H1 (cell line): Measurements from ENCODE around the gene IL2RA. TPM values are rescaled to one million over a fixed set of nuclear protein-coding genes. Genes with fewer than 3 reads are reported as not detected.

Experiments used
- ATF3 ChIP-seq: IDR thresholded peaks from 2 replicates; pipeline ENCODE4 v1.6.1; 2011; ENCODE audit warnings: low read depth, mild to moderate bottlenecking, low read length; ENCODE audit not compliant: insufficient read depth
- GABPA ChIP-seq: IDR thresholded peaks from 2 replicates; pipeline ENCODE4 v1.6.1; 2011; ENCODE audit warnings: mild to moderate bottlenecking, low read length, moderate library complexity, borderline replicate concordance; ENCODE audit not compliant: insufficient read depth
- HDAC6 ChIP-seq: IDR thresholded peaks from one replicate; pipeline ENCODE4 v1.7.1; 2012; ENCODE audit warnings: low read depth, mild to moderate bottlenecking, inconsistent platforms, low read length, moderate library complexity
- POLR2A ChIP-seq, 2 experiments: IDR thresholded peaks; 1 replicate in 1 of 2; 2 replicates in 1 of 2; pipeline ENCODE4 v1.6.1; 2011; ENCODE audit warnings: low read depth in 2 of 2, low read length in 2 of 2, mild to moderate bottlenecking in 2 of 2; ENCODE audit errors: control extremely low read depth in 1 of 2
- POU5F1 ChIP-seq: IDR thresholded peaks from 2 replicates; pipeline ENCODE4 v1.6.1; 2011; ENCODE audit warnings: low read depth, mild to moderate bottlenecking, low read length, moderate library complexity
- RAD21 ChIP-seq, 2 experiments: IDR thresholded peaks in 1 of 2; conservative IDR thresholded peaks in 1 of 2; 2 replicates each; pipeline ENCODE4 v1.6.1; 2011; ENCODE audit warnings: low read depth in 2 of 2, low read length in 2 of 2, improper control_type of control experiment in 1 of 2, inconsistent platforms in 1 of 2, mild to moderate bottlenecking in 1 of 2, moderate library complexity in 1 of 2
- RBBP5 ChIP-seq: IDR thresholded peaks from 2 replicates; pipeline ENCODE4 v1.7.1; 2012; ENCODE audit warnings: low read depth, mild to moderate bottlenecking, inconsistent platforms, low read length, moderate library complexity, borderline replicate concordance
- TAF1 ChIP-seq: IDR thresholded peaks from 2 replicates; pipeline ENCODE4 v1.6.1; 2011; ENCODE audit warnings: mild to moderate bottlenecking, low read depth, low read length
- polyA plus RNA-seq, 7 experiments: library from polyadenylated mRNA; depleted of rRNA in 3 of 7; stranded (reverse) in 5 of 7; unstranded in 2 of 7; fragments of >200 nt in 5 of 7; fragments of 200-250 nt in 2 of 7; gene quantifications; 1 replicate in 5 of 7; 2 replicates in 1 of 7; 4 replicates in 1 of 7; pipeline versions ENCODE4 v1.2.1 to v1.2.3, GENCODE V29; 2011 to 2013; ENCODE audit warnings: missing spikeins in 2 of 7, mixed read lengths in 2 of 7
- total RNA-seq: library from RNA; stranded (reverse); fragmentation: NEBNext Ultra II Directional; extraction: Animal tissue kit (Norgen Biotek cat#: 25700); gene quantifications from 2 replicates; pipeline ENCODE4 v1.2.1, GENCODE V29; 2021
- TF ChIP-seq, protein P1 (sequence below): fragments of 300-600 bp; sonication (generic); IDR thresholded peaks from 2 replicates; pipeline ENCODE4 v1.7.1; 2012; ENCODE audit warnings: low read length, moderate library complexity, mild to moderate bottlenecking, inconsistent platforms; ENCODE audit not compliant: insufficient replicate concordance

Gene IL2RA
- total and polyA plus RNA-seq, 2 of the 8 experiments (the other 6 are each of a cell fraction or from before 2014, with no cell fraction given), result not detected

- TF ChIP-seq, protein P1, sequence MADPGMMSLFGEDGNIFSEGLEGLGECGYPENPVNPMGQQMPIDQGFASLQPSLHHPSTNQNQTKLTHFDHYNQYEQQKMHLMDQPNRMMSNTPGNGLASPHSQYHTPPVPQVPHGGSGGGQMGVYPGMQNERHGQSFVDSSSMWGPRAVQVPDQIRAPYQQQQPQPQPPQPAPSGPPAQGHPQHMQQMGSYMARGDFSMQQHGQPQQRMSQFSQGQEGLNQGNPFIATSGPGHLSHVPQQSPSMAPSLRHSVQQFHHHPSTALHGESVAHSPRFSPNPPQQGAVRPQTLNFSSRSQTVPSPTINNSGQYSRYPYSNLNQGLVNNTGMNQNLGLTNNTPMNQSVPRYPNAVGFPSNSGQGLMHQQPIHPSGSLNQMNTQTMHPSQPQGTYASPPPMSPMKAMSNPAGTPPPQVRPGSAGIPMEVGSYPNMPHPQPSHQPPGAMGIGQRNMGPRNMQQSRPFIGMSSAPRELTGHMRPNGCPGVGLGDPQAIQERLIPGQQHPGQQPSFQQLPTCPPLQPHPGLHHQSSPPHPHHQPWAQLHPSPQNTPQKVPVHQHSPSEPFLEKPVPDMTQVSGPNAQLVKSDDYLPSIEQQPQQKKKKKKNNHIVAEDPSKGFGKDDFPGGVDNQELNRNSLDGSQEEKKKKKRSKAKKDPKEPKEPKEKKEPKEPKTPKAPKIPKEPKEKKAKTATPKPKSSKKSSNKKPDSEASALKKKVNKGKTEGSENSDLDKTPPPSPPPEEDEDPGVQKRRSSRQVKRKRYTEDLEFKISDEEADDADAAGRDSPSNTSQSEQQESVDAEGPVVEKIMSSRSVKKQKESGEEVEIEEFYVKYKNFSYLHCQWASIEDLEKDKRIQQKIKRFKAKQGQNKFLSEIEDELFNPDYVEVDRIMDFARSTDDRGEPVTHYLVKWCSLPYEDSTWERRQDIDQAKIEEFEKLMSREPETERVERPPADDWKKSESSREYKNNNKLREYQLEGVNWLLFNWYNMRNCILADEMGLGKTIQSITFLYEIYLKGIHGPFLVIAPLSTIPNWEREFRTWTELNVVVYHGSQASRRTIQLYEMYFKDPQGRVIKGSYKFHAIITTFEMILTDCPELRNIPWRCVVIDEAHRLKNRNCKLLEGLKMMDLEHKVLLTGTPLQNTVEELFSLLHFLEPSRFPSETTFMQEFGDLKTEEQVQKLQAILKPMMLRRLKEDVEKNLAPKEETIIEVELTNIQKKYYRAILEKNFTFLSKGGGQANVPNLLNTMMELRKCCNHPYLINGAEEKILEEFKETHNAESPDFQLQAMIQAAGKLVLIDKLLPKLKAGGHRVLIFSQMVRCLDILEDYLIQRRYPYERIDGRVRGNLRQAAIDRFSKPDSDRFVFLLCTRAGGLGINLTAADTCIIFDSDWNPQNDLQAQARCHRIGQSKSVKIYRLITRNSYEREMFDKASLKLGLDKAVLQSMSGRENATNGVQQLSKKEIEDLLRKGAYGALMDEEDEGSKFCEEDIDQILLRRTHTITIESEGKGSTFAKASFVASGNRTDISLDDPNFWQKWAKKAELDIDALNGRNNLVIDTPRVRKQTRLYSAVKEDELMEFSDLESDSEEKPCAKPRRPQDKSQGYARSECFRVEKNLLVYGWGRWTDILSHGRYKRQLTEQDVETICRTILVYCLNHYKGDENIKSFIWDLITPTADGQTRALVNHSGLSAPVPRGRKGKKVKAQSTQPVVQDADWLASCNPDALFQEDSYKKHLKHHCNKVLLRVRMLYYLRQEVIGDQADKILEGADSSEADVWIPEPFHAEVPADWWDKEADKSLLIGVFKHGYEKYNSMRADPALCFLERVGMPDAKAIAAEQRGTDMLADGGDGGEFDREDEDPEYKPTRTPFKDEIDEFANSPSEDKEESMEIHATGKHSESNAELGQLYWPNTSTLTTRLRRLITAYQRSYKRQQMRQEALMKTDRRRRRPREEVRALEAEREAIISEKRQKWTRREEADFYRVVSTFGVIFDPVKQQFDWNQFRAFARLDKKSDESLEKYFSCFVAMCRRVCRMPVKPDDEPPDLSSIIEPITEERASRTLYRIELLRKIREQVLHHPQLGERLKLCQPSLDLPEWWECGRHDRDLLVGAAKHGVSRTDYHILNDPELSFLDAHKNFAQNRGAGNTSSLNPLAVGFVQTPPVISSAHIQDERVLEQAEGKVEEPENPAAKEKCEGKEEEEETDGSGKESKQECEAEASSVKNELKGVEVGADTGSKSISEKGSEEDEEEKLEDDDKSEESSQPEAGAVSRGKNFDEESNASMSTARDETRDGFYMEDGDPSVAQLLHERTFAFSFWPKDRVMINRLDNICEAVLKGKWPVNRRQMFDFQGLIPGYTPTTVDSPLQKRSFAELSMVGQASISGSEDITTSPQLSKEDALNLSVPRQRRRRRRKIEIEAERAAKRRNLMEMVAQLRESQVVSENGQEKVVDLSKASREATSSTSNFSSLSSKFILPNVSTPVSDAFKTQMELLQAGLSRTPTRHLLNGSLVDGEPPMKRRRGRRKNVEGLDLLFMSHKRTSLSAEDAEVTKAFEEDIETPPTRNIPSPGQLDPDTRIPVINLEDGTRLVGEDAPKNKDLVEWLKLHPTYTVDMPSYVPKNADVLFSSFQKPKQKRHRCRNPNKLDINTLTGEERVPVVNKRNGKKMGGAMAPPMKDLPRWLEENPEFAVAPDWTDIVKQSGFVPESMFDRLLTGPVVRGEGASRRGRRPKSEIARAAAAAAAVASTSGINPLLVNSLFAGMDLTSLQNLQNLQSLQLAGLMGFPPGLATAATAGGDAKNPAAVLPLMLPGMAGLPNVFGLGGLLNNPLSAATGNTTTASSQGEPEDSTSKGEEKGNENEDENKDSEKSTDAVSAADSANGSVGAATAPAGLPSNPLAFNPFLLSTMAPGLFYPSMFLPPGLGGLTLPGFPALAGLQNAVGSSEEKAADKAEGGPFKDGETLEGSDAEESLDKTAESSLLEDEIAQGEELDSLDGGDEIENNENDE, result no peak
- TF ChIP-seq RBBP5, result no peak
- TF ChIP-seq GABPA, result no peak
- TF ChIP-seq RAD21 (IDR thresholded peaks at IDR 0.05 in 1 of 2, conservative IDR thresholded peaks at IDR 0.05 in 1 of 2; ENCODE audit: low read depth in 2 of 2, low read length in 2 of 2), result no peak
- TF ChIP-seq HDAC6, result no peak
- no peak for TF ChIP-seq TAF1
- no peak for TF ChIP-seq ATF3
- TF ChIP-seq POLR2A (IDR thresholded peaks at IDR 0.05; ENCODE audit: control extremely low read depth in 1 of 2, low read depth in 2 of 2, low read length in 2 of 2), result no peak
- TF ChIP-seq POU5F1, result no peak
Measured at GRCh38 chr10:6013413-6014192, 48.6 kb downstream of the IL2RA start (continued).
